ENCODE results near the gene SIAH3. TPM values are rescaled to one million over a fixed set of nuclear protein-coding genes. Genes with fewer than 3 reads are reported as not detected.

The SIAH3 gene
- total RNA-seq, 1 donor from 2014 or later: 8.2 TPM

DNA sequence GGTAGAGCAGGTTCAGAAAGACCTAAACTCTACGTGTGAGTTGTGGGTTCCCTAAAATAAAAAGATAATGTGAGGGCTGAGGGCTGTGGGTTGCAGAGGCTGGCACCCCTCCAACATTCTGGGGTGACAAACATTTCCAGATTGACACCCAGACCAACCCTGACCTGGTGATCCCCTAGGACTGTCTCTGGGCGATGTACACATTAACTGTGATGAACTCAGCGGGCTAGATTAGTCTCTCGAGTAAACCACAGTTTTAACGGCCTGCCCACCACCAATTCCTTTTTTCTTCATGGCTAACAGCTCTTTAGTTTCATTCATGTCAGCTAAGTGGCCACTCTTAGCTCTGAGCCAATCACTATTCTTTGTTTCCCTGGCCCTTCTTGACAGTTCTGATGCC lies 24.8 kb downstream of the SIAH3 start:
- DNase-seq (ENCODE audit: low spot score in 2 of 2): no peak
- no peak for FAIRE-seq

DNA sequence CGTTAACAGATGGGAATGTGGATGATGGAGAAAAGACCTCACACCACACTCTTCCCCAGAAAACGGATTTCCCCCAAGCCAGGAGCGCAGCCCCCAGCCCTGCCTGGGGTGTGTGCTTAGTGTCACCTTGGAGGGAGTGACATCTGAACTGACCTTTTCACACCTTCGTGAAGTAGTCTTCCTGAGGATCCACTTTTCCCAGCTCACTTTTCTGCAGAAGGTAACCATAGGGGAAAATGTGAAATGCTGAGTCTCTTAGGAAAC lies 26.2 kb downstream of the SIAH3 start:
- no peak for DNase-seq (ENCODE audit: low spot score in 2 of 2)
- FAIRE-seq: no peak

DNA sequence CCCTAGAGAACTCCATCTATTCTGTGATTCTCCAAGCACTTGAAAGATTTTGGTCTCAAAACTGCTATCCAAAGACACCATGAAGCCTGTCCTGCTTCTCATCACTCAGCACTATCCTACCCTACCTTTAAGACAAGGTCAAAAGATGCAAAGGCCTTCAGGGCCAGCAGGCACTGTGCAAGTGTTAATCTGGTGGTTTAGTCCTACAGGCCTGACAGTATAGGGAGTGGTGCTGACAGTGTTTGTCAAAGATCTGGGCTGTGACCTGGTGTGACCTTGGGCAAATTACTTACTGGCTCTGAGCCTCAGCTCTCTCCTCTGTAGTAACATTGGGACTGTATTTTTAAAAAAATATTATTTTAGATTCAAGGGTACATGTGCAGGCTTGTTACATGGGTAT lies 28.0 kb downstream of the SIAH3 start:
- FAIRE-seq: no peak
- no peak for DNase-seq (ENCODE audit: low spot score in 2 of 2)

DNA sequence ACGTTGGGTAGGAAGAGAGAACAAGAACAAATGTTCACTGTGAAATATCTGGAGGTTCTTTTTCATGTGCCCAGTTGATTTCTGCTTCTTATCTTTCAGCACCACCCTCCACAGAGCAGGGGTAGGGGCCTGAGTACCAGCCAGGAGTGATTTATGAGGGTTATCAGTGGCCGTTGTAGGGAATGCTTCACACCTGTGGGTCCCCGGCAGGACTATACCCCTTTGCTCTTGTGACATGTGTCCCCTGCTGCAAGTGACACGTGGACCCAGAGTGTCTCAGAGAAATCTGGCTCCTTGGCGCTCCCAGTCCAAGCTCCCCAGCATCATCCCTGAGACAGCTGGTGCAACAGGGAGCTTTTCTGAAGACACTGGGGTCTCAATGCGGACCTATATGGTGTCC lies 29.7 kb downstream of the SIAH3 start:
- DNase-seq (ENCODE audit: low spot score in 2 of 2) (no peak), FAIRE-seq (no peak)

DNA sequence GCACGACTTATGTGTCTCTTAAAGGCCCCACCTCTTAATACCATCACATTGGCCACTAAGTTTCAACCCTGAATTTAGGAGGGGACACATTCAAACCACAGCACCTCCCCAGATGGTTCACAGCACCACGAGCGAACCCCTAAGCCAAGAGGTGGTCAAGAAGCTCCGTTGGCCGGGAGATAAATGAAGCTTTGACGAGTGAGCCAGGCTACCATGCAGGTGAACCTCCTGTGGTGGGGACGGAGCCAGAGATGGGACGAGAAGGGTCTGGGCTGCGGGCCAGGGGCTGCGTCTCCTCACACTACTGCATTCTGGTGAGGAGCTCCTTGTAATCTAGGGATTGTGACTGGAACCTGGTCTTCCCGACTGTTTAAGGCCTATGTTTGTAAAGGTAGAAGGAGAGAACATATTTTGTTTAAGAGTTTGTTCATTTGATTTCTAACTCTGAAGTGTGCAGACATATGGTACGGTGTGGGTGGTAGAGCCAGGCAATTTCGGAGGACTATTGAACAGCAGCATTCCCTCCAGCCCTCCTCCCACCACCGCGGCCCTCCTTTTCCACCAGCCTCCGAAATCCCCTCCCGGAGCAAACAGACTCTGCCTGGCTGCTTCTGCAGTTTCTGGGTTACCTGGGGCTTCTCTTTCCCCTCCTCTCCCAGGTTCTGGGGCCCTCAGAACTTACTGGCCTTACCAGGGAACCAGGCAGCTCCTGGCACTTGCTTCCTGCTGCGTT lies 31.3 kb downstream of the SIAH3 start:
- FAIRE-seq (no peak), DNase-seq (ENCODE audit: low spot score in 2 of 2) (no peak)

DNA sequence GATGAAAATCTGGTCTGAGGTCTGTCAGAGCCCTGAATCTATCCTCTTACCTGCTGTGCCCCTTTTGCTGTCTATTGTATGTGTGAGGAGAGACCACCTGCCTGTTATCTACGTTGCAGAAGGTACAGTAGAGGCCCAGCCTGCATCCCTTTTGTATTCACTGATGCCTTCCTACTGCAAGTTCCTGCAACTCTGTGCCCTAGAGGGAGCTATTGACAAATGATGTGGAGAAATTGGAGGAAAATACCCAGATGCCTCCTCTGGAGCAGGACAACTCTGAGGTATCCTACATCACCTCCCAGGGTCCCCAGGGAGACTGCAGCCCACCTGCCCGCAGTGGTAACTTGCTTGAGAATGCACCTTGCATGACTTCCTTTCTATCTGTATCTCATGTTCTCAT lies 33.7 kb downstream of the SIAH3 start:
- DNase-seq (ENCODE audit: low spot score in 2 of 2) (no peak), FAIRE-seq (no peak)

DNA sequence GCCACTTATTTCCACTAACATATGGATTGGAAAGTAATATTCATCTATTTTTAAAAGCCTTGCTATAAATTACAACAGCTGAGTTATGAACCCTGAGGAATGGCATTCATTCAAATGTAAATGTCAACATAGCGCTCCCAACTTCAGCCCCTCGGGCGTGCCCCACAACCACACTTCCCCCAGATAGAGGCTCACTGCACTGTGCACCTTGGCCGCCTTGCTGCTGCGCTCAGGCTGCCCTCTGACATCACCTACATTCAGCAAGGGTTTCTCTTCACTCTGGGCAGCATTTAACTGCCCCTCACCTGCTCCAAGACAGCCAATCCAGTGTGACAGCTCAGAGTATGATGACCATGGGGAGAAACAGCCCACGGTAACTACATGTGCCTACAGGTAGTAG lies 35.1 kb downstream of the SIAH3 start:
- FAIRE-seq: no peak
- no peak for DNase-seq (ENCODE audit: low spot score in 2 of 2)

DNA sequence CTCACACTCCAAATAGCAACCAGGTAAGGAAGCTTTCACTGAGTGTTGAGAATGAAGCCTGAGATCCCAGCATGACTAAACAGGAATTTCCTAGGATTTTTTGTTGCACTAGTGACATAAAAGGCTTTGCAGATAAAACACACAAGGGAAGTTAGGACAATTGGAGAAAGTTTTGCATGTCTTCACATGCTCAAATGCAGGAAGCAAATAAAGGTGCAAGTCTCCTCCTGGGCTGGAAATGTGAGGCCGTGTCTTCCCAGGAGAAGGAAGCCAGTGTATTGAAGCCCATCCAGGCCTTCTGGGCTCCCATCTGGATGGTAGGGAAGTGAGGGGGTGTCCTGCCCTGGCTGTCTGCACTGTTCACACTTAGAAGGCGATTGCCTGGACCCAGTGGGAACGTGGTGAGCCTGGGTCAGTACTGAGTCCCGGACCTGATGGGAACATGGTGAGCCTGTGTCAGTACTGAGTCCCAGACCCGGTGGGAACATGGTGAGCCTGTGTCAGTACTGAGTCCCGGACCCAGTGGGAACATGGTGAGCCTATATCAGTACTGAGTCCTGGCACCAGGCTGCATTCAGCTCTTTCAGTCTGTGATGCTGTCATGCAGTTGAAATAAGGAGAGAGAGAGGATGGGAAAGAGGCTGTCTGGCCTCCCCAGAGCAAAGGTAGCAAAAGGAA lies 38.7 kb downstream of the SIAH3 start:
- no peak for FAIRE-seq

DNA sequence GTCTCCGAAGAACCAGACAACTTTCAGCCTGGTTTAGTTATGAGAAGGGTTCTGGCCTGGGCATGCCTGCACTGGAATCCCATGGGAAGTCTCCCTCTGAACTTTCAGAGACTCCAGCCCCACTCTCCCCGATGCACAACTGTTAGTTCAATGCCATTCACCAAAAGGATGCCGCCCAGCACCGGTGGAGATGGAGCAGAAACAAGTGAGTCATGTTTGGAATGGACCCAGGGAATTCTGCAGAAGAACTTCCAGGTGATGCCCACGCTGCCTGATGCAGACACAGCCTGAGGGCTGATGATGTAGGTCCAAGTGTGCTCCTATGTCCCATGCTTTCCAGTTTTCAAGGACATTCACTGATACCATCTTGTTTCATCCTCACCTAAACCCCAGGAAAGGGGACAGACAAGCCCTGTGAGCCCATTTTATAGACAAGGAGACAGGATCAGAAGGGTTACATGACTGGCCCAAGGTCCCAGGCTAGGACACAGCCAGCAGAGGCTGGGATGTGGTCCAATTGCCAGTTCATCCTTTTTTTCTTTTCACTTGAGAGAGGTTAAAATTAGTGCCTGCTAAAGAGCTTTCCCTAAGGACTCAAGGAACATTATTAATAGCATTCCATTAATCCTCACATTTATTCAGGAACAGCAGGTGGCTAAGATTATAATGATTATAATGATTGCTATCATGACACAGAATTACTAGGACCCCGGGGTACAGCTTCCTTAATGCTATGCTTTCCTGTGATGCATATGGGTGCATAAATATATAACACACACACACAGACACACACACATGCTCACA lies 39.5 kb downstream of the SIAH3 start:
- FAIRE-seq (no peak), DNase-seq (ENCODE audit: low spot score in 2 of 2) (peak in 1 of 2 donors; percentile 17)

More for the DNA sequence above, 38.7 kb downstream of the SIAH3 start:
- no peak for DNase-seq (ENCODE audit: low spot score in 2 of 2)

DNA sequence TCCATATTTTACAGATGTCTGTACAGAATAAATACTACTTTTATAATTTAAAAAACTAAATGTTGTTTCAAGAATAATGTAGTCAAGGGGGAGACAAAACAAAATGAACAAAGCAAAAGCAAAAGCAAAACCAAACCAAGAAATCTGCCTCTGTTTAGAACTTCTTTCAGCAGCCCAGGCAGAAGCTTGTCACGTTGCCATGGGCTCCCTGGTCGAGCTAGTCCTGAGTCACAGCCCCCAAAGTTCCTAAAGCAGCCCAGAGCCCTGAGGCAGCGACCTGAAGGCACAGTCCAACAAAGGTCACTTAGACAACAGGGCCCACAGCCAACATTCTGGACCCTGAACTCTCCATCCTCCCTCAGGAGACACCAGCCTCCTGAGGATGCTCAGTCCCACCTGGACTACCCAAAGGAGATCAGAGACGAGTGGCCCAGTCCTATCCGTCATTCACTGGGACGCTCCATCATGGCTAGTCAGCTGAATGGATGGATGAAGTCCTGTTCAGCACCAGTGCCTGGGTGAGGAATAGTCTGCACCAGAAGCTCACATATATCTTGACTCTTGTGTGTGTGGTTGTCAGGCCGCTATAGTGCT lies 41.7 kb downstream of the SIAH3 start:
- FAIRE-seq: no peak
- no peak for DNase-seq (ENCODE audit: low spot score in 2 of 2)

DNA sequence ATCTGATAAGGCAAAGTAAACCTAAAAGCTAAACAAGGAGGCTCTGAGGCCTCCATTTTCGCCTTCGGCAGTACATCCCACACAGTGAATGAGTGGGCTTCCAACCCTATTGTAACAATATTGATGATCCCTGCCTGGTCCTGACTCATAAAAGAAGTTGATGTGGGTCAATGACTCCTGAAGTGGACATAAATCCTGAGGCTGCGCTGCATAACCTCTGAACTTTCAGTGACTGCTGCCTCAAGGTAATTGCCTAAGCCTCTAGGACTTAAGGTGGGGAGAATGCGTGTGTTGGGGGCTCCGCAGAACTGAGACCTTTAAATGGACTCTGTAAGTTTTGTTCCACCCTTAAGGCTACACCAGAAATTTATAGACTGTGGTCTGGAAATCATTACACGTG lies 42.6 kb downstream of the SIAH3 start:
- FAIRE-seq (no peak), DNase-seq (ENCODE audit: low spot score in 2 of 2) (no peak)

DNA sequence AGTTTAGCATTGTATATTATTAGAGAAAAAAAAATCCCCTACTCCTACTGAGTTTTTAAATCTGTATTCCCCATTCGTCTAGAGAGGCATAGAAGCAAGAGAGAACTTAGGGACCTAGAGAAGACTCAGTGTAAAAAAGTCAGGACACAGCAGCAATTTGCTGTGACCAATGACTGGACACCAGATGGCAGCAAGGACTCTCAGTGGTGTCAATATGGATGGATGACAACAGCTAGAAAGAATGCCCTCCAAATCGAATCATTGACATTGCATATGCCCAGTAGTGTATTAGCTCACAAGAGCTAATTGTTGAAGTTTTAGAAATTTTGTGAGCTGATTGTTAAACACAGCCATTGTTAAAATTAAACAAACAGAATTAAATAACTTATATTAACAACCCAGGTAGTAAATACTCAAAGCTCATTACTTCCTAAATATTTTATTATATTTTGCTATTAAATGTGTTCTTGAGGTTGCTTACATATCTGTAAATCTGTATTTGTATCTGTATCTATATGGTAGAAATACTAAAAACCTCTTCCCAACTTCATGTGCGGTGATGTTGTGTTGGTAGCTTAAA lies 43.9 kb downstream of the SIAH3 start:
- DNase-seq (ENCODE audit: low spot score in 2 of 2) (peak; percentile 31 to 61), FAIRE-seq (peak; percentile 64)

DNA sequence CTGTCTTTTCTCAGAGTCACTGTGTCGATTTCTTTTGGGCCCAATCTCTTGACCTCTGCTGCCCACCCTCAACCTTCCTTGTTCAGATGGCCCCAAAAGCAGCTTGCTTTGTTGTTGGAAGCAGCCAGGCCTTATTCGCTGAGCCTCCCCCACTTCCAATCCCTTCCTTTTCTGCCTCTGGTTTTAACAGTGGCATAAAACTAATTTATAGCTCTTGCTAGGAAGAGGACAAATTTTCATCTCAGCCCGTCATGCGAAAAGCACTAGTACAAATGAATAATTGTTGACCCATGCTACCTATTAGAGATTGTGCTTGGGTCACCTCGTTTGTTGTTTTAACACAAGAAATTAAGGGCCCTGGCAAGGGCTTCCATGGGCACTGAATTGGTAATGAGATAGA lies 51.1 kb downstream of the SIAH3 start:
- no peak for FAIRE-seq

DNA sequence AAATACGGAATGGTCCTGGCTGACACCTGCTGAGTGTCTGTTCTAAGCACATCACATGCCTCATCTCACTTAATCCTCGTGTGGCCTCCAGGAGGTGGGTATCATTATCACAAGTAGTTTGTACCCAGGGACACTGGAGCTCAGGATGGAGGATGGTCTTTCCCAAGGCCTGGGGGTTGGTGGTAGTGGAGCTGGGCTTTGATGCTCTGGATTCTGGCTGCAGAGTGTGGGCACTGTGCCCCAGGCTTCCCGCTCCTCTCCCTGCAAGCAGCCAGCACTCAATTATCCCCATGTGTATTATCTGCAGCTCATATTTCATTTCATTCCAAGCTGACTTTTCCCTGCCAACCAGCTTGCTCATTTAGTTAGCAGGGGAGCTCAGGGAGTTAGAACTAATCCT lies 52.1 kb downstream of the SIAH3 start:
- FAIRE-seq: no peak

More for the DNA sequence above, 51.1 kb downstream of the SIAH3 start:
- no peak for DNase-seq (ENCODE audit: low spot score in 2 of 2)

DNA sequence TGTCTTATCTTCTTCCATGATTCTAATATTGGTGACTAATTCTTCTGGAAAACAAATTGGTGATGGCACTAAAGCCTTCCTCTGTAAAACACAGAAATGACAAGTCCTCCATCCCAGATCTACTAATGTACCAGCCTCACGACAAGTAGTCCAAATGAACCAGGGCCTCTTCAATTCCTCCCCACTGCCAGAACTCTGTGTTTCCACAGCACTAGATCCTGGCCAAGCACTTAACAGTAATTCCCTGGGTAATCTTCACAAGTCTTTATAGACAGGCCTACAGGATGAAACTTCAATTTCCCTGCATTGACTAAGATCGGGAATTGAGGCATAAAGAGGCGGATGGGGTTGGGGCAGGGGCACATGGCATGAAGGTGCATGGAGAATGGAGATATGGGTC lies 52.7 kb downstream of the SIAH3 start:
- FAIRE-seq (no peak), DNase-seq (ENCODE audit: low spot score in 2 of 2) (no peak)

More for the DNA sequence above, 52.1 kb downstream of the SIAH3 start:
- no peak for DNase-seq (ENCODE audit: low spot score in 2 of 2)

DNA sequence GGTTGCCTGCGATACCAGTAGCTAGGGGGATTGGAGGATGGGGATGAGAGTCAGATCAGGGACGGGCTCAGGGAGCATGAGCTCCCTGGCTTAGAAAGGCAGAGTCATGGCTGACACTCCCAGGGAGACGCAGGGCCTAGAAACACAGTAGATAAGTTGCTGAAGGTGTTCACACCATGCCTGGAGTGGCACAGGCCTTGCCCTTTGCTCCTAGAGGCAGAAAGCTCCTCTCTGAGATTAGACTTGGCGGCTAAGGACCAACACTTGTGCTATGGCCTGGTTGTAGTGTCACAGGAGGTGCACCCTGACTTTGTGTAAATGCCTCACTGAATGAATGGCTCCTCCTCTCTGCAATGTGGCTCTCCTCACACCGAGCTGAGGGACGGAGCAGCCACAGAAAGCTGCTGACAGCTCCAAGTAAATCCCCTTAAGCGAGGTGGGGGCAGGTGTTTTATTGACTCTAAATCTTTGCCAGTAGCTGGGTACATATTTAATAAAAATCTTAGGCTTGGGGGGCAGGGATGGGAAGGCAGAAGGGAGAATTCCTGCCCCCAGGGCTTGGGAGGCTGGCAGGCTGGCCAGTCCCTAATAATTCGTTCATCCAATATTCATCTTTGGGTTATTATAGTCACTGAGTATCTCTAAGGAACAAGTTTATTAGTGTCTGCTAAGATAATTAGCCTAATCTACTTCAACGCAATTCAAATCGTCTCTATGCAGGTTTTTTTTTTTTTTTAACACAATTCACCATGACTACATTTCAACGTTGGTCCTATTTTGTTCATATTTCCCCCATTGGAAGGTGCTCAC lies 54.9 kb downstream of the SIAH3 start:
- FAIRE-seq: no peak
- DNase-seq (ENCODE audit: low spot score in 2 of 2): no peak

DNA sequence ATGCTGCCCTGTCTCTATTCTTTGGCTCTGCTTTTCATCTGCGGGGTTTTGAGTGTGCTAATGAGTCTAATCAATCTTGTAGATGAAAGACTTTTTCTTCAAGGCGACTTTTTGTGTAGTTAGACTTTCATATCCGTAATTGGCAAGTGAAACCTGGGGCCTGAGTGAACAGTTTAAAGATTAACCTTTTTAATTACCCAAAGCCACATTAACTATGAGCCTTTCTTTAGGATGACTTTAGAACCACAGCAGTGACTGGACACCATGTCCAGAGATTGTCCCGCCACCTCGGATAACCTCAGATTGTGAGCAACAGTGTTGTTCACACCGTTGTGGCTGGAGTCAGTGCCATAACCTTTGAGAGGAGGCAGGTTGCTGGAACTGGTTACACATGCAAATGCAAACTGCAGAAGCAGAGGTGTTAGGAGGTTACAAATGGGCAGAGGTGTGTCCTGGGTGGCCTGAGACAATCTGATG lies 58.7 kb downstream of the SIAH3 start:
- DNase-seq (ENCODE audit: low spot score in 2 of 2) (no peak), FAIRE-seq (no peak)

DNA sequence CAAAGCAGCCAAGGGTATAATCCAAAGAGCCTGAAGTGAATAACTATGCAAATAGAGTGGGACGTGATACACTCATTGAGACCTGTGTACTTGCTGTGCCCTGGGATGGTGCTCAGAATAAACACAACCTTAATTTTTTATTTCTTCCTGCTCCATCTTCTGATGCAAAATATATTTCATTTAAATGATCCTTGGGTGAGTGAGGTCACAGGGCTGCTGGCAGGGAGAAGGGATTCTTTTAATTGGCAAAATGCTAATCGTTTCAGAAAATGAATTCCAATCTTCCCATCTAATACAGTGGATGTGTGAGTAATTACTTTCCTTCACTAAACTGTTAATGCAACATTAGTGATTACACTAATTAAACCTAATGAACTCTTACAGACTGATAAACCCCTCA lies 63.5 kb downstream of the SIAH3 start:
- DNase-seq (ENCODE audit: low spot score in 2 of 2) (no peak), FAIRE-seq (no peak)

DNA sequence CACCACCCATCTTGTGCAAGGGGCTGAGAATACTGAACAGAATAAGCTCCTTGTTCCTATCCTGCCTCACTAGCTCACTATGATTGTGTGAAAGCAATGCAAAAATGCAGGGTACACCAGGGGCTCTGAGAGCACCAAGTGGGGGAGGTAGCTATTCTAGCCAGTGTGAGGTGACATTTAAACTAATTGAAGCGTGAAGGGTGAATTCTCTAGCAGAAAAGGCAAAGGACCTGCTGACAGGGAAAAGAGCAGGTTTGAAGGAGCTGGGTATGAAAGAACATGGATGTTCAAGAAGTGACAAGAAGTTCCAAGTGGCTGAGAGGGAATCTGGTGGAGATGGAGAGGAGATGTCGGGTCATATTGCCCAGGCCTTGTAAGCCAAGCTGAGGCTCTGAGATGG lies 64.2 kb downstream of the SIAH3 start:
- no peak for FAIRE-seq

More for the DNA sequence above, 64.2 kb downstream of the SIAH3 start:
- no peak for DNase-seq (ENCODE audit: low spot score in 2 of 2)

Measured in frontal cortex (tissue), 4 donors.